Stomach (tissue), 9 donors: ENCODE data around the gene EYA2. TPM values are rescaled to one million over a fixed set of nuclear protein-coding genes. Genes with fewer than 3 reads are reported as not detected.

Experiments
- DNase-seq, 2 donors: peaks; one replicate each; pipeline versions ENCODE4 v3.0.0 to v3.0.0-alpha.2; 2013 to 2019
- H3K27ac ChIP-seq, 5 donors: fragments of 200-600 bp in 4 of 5; sonication (generic) in 4 of 5; one replicate each; pipeline ENCODE4 v1.5.1; 2013 to 2019; ENCODE audit warnings: mild to moderate bottlenecking in 1 of 5, moderate library complexity in 1 of 5
- H3K27me3 ChIP-seq, 3 donors: fragments of 200-600 bp; sonication (generic); one replicate each; pipeline ENCODE4 v1.5.1; 2017 to 2019; ENCODE audit warnings: mixed run types in 1 of 3
- H3K36me3 ChIP-seq, 4 donors: fragments of 200-600 bp; sonication (generic); 1 replicate in 3 of 4; 2 replicates in 1 of 4; pipeline ENCODE4 v1.5.1; 2016 to 2019
- H3K4me1 ChIP-seq, 4 donors: fragments of 200-600 bp; sonication (generic); one replicate each; pipeline ENCODE4 v1.5.1; 2016 to 2019
- H3K4me3 ChIP-seq, 4 donors: fragments of 200-600 bp; sonication (generic) in 3 of 4; one replicate each; pipeline ENCODE4 v1.5.1; 2016 to 2019; ENCODE audit warnings: mild to moderate bottlenecking in 1 of 4
- H3K9me3 ChIP-seq, 4 donors: fragments of 200-600 bp; sonication (generic); one replicate each; pipeline ENCODE4 v1.5.1; 2016 to 2019
- CTCF ChIP-seq, 7 experiments: fragments of 450-650 bp in 4 of 7; fragments of 200-600 bp in 3 of 7; sonication (generic) in 3 of 7; IDR thresholded peaks; one replicate each; pipeline ENCODE4 v1.5.1; 2016 to 2019; ENCODE audit warnings: antibody characterized with exemption in 7 of 7, control low read depth in 2 of 7, mild to moderate bottlenecking in 1 of 7
- EP300 ChIP-seq: sonication (generic); formaldehyde crosslinking; IDR thresholded peaks from one replicate; pipeline ENCODE4 v1.6.1; 2017; ENCODE audit warnings: antibody characterized with exemption
- POLR2A ChIP-seq, 4 donors: fragments of 450-650 bp; IDR thresholded peaks; one replicate each; pipeline ENCODE4 v1.6.1; 2016; ENCODE audit warnings: antibody characterized with exemption in 4 of 4, control low read depth in 2 of 4, mild to moderate bottlenecking in 1 of 4, moderate library complexity in 1 of 4
- POLR2AphosphoS5 ChIP-seq, 3 donors: sonication (generic); formaldehyde crosslinking; IDR thresholded peaks; one replicate each; pipeline ENCODE4 v1.6.1; 2016; ENCODE audit warnings: antibody characterized with exemption in 3 of 3
- WGBS, 5 donors: extraction: QIAGEN DNeasy Blood & Tissue Kit in 3 of 5; methylation state at CpG; one replicate each; pipeline versions ENCODE4 v1.1.5 to v1.1.7; 2013 to 2018; 5-methylcytosine and 5-hydroxymethylcytosine counted together
- intact Hi-C: fragments of 100-400 bp; cut with DNase I; formaldehyde crosslinking; loops from one replicate; pipeline ENCODE4 v1.15.1; 2023; ENCODE audit warnings: low total_unique reads
- polyA plus RNA-seq, 3 donors: library from polyadenylated mRNA; stranded (reverse); fragments of 200-250 nt; gene quantifications; one replicate each; pipeline ENCODE4 v1.2.3, GENCODE V29; 2013
- total RNA-seq, 5 donors: library from RNA; depleted of rRNA; stranded (reverse); fragments of >200 nt; gene quantifications; one replicate each; pipeline versions ENCODE4 v1.1.0 to v1.2.3, GENCODE V29; 2014 to 2016
- donor health status: healthy with polysubstance abuse.
- donor health status: Bipolar disorder and iron deficiency.
- donor health status: healthy.

The EYA2 gene
- total and polyA plus RNA-seq, 8 donors: 1.8 to 86.2 (median 5.5) TPM

GRCh38 chr20:47108994-47109393 is 214.4 kb downstream of the EYA2 start:
- H3K4me1 ChIP-seq: no peaks in the 10 kb centered on the region
- no peak overlapping the region for H3K27ac ChIP-seq
- H3K4me3 ChIP-seq: no peak overlapping the region
- peak in 1 of 2 donors; percentile 24 for DNase-seq
- H3K36me3 ChIP-seq: no peaks in the 10 kb centered on the region
- TF ChIP-seq POLR2A (IDR thresholded peaks at IDR 0.05) (no peak), EP300 (no peak), POLR2AphosphoS5 (IDR thresholded peaks at IDR 0.05) (no peak), CTCF (IDR thresholded peaks at IDR 0.05) (no peak)
- H3K27me3 ChIP-seq: no peaks in the 10 kb centered on the region
- intact Hi-C loops: no loop called here
- 68 to 80% (median 75%) methylated on average over 3 of the region's 3 CpGs for WGBS, 5 donors
- peaks cover 0 to 17% (median 15%) of the 10 kb centered on the region in 4 donors for H3K9me3 ChIP-seq

- Histone ChIP-seq H3K27me3 (no peaks in the 10 kb centered on the region), H3K36me3 (no peaks in the 10 kb centered on the region), H3K4me1 (no peaks in the 10 kb centered on the region), H3K4me3 (no peak overlapping the region), H3K27ac (no peak overlapping the region), H3K9me3 (peaks cover 0 to 17% (median 15%) of the 10 kb centered on the region in 4 donors)
- DNase-seq: no peak
- intact Hi-C loops: no loop called here
- no peak for TF ChIP-seq EP300
- no peak for TF ChIP-seq POLR2AphosphoS5 (IDR thresholded peaks at IDR 0.05)
- no peak for TF ChIP-seq POLR2A (IDR thresholded peaks at IDR 0.05)
- no peak for TF ChIP-seq CTCF (IDR thresholded peaks at IDR 0.05)
- WGBS, 5 donors: 15 to 60% (median 50%) methylated on average over 1 of the region's 1 CpG
Observed at GRCh38 chr20:47110819-47111218, 216.2 kb downstream of the EYA2 start.

- H3K4me3 ChIP-seq: no peak overlapping the region
- H3K9me3 ChIP-seq: peaks cover 0 to 17% (median 15%) of the 10 kb centered on the region in 4 donors
- intact Hi-C loops: no loop called here
- TF ChIP-seq CTCF (IDR thresholded peaks at IDR 0.05) (no peak), EP300 (no peak), POLR2A (IDR thresholded peaks at IDR 0.05) (no peak), POLR2AphosphoS5 (IDR thresholded peaks at IDR 0.05) (no peak)
- peaks cover 0 to 4% (median 0%) of the 10 kb centered on the region in 3 donors for H3K27me3 ChIP-seq
- WGBS, 5 donors: 74 to 85% (median 78%) methylated on average over 5 of the region's 5 CpGs
- H3K4me1 ChIP-seq: no peaks in the 10 kb centered on the region
- no peaks in the 10 kb centered on the region for H3K36me3 ChIP-seq
- H3K27ac ChIP-seq: no peak overlapping the region
- no peak for DNase-seq
Observed at GRCh38 chr20:47111576-47111975, 216.9 kb downstream of the EYA2 start.

GRCh38 chr20:47113362-47114109 is 218.9 kb downstream of the EYA2 start:
- intact Hi-C loops: no loop called here
- WGBS, 5 donors: 59 to 75% (median 69%) methylated on average over 5 of the region's 5 CpGs
- Histone ChIP-seq H3K4me3 (no peak overlapping the region), H3K36me3 (no peaks in the 10 kb centered on the region), H3K27me3 (peaks cover 0 to 5% (median 0%) of the 10 kb centered on the region in 3 donors), H3K9me3 (peaks cover 0 to 17% (median 15%) of the 10 kb centered on the region in 4 donors), H3K27ac (no peak overlapping the region), H3K4me1 (peaks cover 7 to 14% (median 13%) of the 10 kb centered on the region in 4 donors)
- DNase-seq: no peak
- no peak for TF ChIP-seq CTCF (IDR thresholded peaks at IDR 0.05)
- TF ChIP-seq POLR2A (IDR thresholded peaks at IDR 0.05): no peak
- no peak for TF ChIP-seq EP300
- no peak for TF ChIP-seq POLR2AphosphoS5 (IDR thresholded peaks at IDR 0.05)
